HepG2 (cell line): ENCODE measurements around the gene GRM7. TPM values are rescaled to one million over a fixed set of nuclear protein-coding genes. Genes with fewer than 3 reads are reported as not detected.

Source experiments
- ATAC-seq: fragments of 200-7000 bp; cut with Tn5 transposase; 3 replicates; pipeline ENCODE4 v1.9.1; 2020; ENCODE audit warnings: mild to moderate bottlenecking, moderate library complexity
- BruUV-seq: library from RNA; stranded (reverse); fragments of 400-500 nt; replicated peaks from 2 replicates; lab custom pipeline; 2021; lab: Mats Ljungman, UMichigan
- CTCF ChIA-PET: fragments of 300-600 bp; formaldehyde crosslinking; extraction: SDS; loops from one replicate; lab custom pipeline; 2021; ENCODE audit warnings: low total read pairs, inconsistent platforms, low intra/inter-chr PET ratio; lab: Yijun Ruan, JAX
- POLR2A ChIA-PET: fragments of 350-600 bp; sonication (Branson Sonifier 250); formaldehyde crosslinking; loops from one replicate; lab custom pipeline; 2020; ENCODE audit warnings: antibody characterized with exemption, inconsistent platforms; lab: Yijun Ruan, JAX
- DNase-seq: peaks from one replicate; pipeline ENCODE4 v3.0.0-alpha.2; 2015; ENCODE audit warnings: low spot score
- FAIRE-seq: peaks from 3 replicates; lab custom pipeline; 2011; peaks lifted over from hg19 to GRCh38; lab: Jason Lieb, UNC
- H2AFZ ChIP-seq: one replicate; pipeline ENCODE4 v1.6.1; 2011; ENCODE audit warnings: low read length, inconsistent platforms
- H3K27ac ChIP-seq: fragments of 300-600 bp; 3 replicates; pipeline ENCODE4 v1.8.0; 2011; ENCODE audit warnings: mixed run types, mild to moderate bottlenecking, mixed read lengths, low read length, inconsistent platforms; ENCODE audit not compliant: insufficient read depth; ENCODE audit errors: extremely low read length
- H3K27me3 ChIP-seq, 2 experiments: fragments of 200-600 bp in 1 of 2; 2 replicates in 1 of 2; 3 replicates in 1 of 2; pipeline versions ENCODE4 v1.6.0 to v1.8.0; 2011; ENCODE audit warnings: low read length in 2 of 2, mild to moderate bottlenecking in 2 of 2, moderate library complexity in 2 of 2, inconsistent platforms in 1 of 2; ENCODE audit not compliant: insufficient read depth in 2 of 2, control insufficient read depth in 1 of 2
- H3K36me3 ChIP-seq, 2 experiments: fragments of 200-600 bp in 1 of 2; replicated peaks in 1 of 2; 2 replicates in 1 of 2; 3 replicates in 1 of 2; pipeline versions ENCODE4 v1.5.1 to v1.8.0; 2011; ENCODE audit warnings: low read length in 2 of 2, inconsistent platforms in 1 of 2; ENCODE audit not compliant: insufficient read depth in 2 of 2, control insufficient read depth in 1 of 2
- H3K4me1 ChIP-seq: 2 replicates; pipeline ENCODE4 v1.5.1; 2012; ENCODE audit warnings: low read length, inconsistent platforms; ENCODE audit not compliant: insufficient read depth
- H3K4me2 ChIP-seq: 2 replicates; pipeline ENCODE4 v1.6.0; 2011; ENCODE audit warnings: low read depth, low read length, inconsistent platforms
- H3K4me3 ChIP-seq, 3 experiments: fragments of 200-600 bp in 1 of 3; sonication (generic), shearing (Covaris generic) in 1 of 3; replicated peaks in 1 of 3; 2 replicates each; pipeline ENCODE4 v1.5.1; 2011 to 2016; ENCODE audit warnings: low read length in 3 of 3, inconsistent platforms in 2 of 3, low read depth in 2 of 3, mild to moderate bottlenecking in 2 of 3, control low read depth in 1 of 3, mixed read lengths in 1 of 3; ENCODE audit not compliant: insufficient read depth in 1 of 3
- H3K79me2 ChIP-seq: one replicate; pipeline ENCODE4 v1.6.1; 2011; ENCODE audit warnings: low read length, inconsistent platforms; ENCODE audit not compliant: insufficient read depth
- H3K9ac ChIP-seq: 2 replicates; pipeline ENCODE4 v1.6.0; 2011; ENCODE audit warnings: mild to moderate bottlenecking, low read depth, low read length, inconsistent platforms; ENCODE audit not compliant: insufficient read depth
- H3K9me3 ChIP-seq: 2 replicates; pipeline ENCODE4 v1.5.1; 2012; ENCODE audit warnings: mild to moderate bottlenecking, low read length
- H4K20me1 ChIP-seq: 2 replicates; pipeline ENCODE4 v1.6.0; 2011; ENCODE audit warnings: inconsistent platforms, mild to moderate bottlenecking, low read length, moderate library complexity; ENCODE audit not compliant: insufficient read depth
- ATAD3A ChIP-seq: sonication (generic); formaldehyde crosslinking; IDR thresholded peaks from 2 replicates; pipeline ENCODE4 v1.4.0; 2020; ENCODE audit warnings: missing genetic modification reagents
- FOXJ3 ChIP-seq: sonication (generic); formaldehyde crosslinking; IDR thresholded peaks from 2 replicates; pipeline ENCODE4 v1.4.0; 2020; ENCODE audit warnings: missing genetic modification reagents, mild to moderate bottlenecking, borderline replicate concordance
- HOXA7 ChIP-seq: sonication (generic); formaldehyde crosslinking; IDR thresholded peaks from 2 replicates; pipeline ENCODE4 v1.8.1; 2022; ENCODE audit warnings: mild to moderate bottlenecking, missing genetic modification reagents, moderate library complexity
- MTA1 ChIP-seq: sonication (generic); formaldehyde crosslinking; IDR thresholded peaks from 2 replicates; pipeline ENCODE4 v1.4.0; 2020; ENCODE audit warnings: missing genetic modification reagents, mild to moderate bottlenecking, borderline replicate concordance
- PITX1 ChIP-seq: sonication (generic); formaldehyde crosslinking; IDR thresholded peaks from 2 replicates; pipeline ENCODE4 v1.5.1; 2020; ENCODE audit warnings: mild to moderate bottlenecking, missing genetic modification reagents
- POLR2G ChIP-seq: fragments of 200-400 bp; formaldehyde crosslinking; IDR thresholded peaks from 2 replicates; pipeline ENCODE4 v1.6.1; 2018; ENCODE audit warnings: mild to moderate bottlenecking, low read depth, low read length, moderate library complexity
- SP5 ChIP-seq: IDR thresholded peaks from 2 replicates; pipeline ENCODE4 v1.6.1; 2016; ENCODE audit warnings: low read depth, borderline replicate concordance
- TARDBP ChIP-seq: sonication (generic); formaldehyde crosslinking; IDR thresholded peaks from 2 replicates; pipeline ENCODE4 v1.8.0; 2022; ENCODE audit warnings: mild to moderate bottlenecking, missing genetic modification reagents
- TBL1XR1 ChIP-seq: fragments of 150-350 bp; IDR thresholded peaks from 2 replicates; pipeline ENCODE4 v1.6.1; 2014; ENCODE audit warnings: borderline replicate concordance, low read length; ENCODE audit not compliant: partially characterized antibody
- THYN1 ChIP-seq: sonication (generic); formaldehyde crosslinking; IDR thresholded peaks from 2 replicates; pipeline ENCODE4 v1.8.1; 2023; ENCODE audit warnings: low read depth, mild to moderate bottlenecking, moderate library complexity, missing genetic modification reagents, borderline replicate concordance
- XBP1 ChIP-seq: sonication (generic); formaldehyde crosslinking; IDR thresholded peaks from 2 replicates; pipeline ENCODE4 v1.5.0; 2020; ENCODE audit warnings: missing genetic modification reagents
- ZNF10 ChIP-seq: sonication (generic); formaldehyde crosslinking; IDR thresholded peaks from 2 replicates; pipeline ENCODE4 v1.4.0; 2020; ENCODE audit warnings: mild to moderate bottlenecking, low read depth, missing genetic modification reagents, borderline replicate concordance
- ZNF230 ChIP-seq: sonication (generic); formaldehyde crosslinking; IDR thresholded peaks from 2 replicates; pipeline ENCODE4 v1.4.0; 2020; ENCODE audit warnings: mild to moderate bottlenecking, missing genetic modification reagents
- ZNF264 ChIP-seq: sonication (generic); formaldehyde crosslinking; IDR thresholded peaks from 2 replicates; pipeline ENCODE4 v1.4.0; 2020; ENCODE audit warnings: missing genetic modification reagents
- ZNF543 ChIP-seq: sonication (generic); formaldehyde crosslinking; IDR thresholded peaks from 2 replicates; pipeline ENCODE4 v1.4.0; 2020; ENCODE audit warnings: mild to moderate bottlenecking, missing genetic modification reagents
- ZNF766 ChIP-seq: sonication (generic); formaldehyde crosslinking; IDR thresholded peaks from 2 replicates; pipeline ENCODE4 v1.5.0; 2020; ENCODE audit warnings: missing genetic modification reagents, borderline replicate concordance
- WGBS: methylation state at CpG from one replicate; pipeline ENCODE4 v1.1.6; 2017; ENCODE audit warnings: low lambda C conversion rate; 5-methylcytosine and 5-hydroxymethylcytosine counted together
- in situ Hi-C: cut with HindIII; loops from 2 replicates; pipeline ENCODE4 v1.10.0; 2017; ENCODE audit warnings: low pct_unique_long_range_greater_than_20kb; ENCODE audit not compliant: extremely low pct_ligation_motif_present
- intact Hi-C: fragments of 100-400 bp; cut with micrococcal nuclease; formaldehyde crosslinking; loops from one replicate; pipeline ENCODE4 v1.10.0; 2022; ENCODE audit not compliant: unreplicated experiment
- polyA plus RNA-seq, 8 experiments: library from polyadenylated mRNA; depleted of rRNA in 3 of 8; stranded (reverse) in 7 of 8; unstranded in 1 of 8; fragments of >200 nt; fragmentation: Illumina TruSeq in 4 of 8; extraction: Trizol in 4 of 8; gene quantifications; 2 replicates each; pipeline versions ENCODE4 v1.2.1 to v1.2.3, GENCODE V29; 2011 to 2016; ENCODE audit warnings: low read depth in 4 of 8, missing spikeins in 1 of 8, mixed read lengths in 1 of 8; ENCODE audit not compliant: insufficient read depth in 1 of 8
- total RNA-seq, 5 experiments: library from RNA; depleted of rRNA; stranded (reverse); fragments of >200 nt; fragmentation: Illumina TruSeq; extraction: Trizol; gene quantifications; 2 replicates each; pipeline ENCODE4 v1.2.3, GENCODE V29; 2016; ENCODE audit warnings: low read depth in 1 of 5
- TF ChIP-seq, protein P1 (sequence below): IDR thresholded peaks from 2 replicates; pipeline ENCODE4 v1.6.1; 2016; ENCODE audit warnings: low read depth, borderline replicate concordance
- TF ChIP-seq, protein P2 (sequence below): sonication (generic); formaldehyde crosslinking; IDR thresholded peaks from 2 replicates; pipeline ENCODE4 v1.9.0; 2022; ENCODE audit warnings: low read depth, missing genetic modification reagents

GRM7 gene
- total and polyA plus RNA-seq, 2 of the 13 experiments (the other 11 are each of a cell fraction or from before 2014, with no cell fraction given): not detected

DNA sequence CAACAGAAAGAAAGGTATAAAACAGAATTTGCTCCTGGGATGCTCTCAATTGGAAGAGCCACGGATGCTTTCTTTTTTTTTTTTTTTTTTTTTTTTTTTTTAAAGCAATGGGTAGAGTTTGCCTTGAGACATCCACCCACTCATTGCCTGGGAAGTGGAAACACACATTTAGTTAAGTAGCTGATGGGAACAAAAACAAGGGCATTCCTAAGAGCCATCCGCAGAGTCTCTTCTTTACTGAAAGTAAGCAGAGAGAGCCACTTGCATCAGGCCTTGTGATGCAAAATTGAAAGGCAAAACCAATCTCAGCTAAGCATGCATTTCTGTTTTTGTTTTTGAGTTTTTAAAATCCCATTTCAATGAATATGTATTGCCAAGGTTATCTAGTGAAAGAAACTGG is 852.8 kb downstream of the GRM7 start:
- no peaks in the 10 kb centered on the region for H4K20me1 ChIP-seq
- H3K4me1 ChIP-seq: no peaks in the 10 kb centered on the region
- intact Hi-C loops: no loop called here
- 31% methylated on average over 2 of the region's 2 CpGs for WGBS
- no peaks in the 10 kb centered on the region for H3K27me3 ChIP-seq
- no peaks in the 10 kb centered on the region for H3K79me2 ChIP-seq
- peaks cover 68% of the 10 kb centered on the region for H3K9me3 ChIP-seq
- no peak for TF ChIP-seq ZNF766 (CRISPR knock-in tag)
- ChIA-PET CTCF (no interaction called here), POLR2A (no interaction called here)
- in situ Hi-C loops: loop anchor here (25.0 kb wide), 1 partner anchor 99 kb away; no protein-coding TSS in a partner anchor
- H3K4me3 ChIP-seq: no peak overlapping the region
- no peak overlapping the region for H2AFZ ChIP-seq
- no peaks in the 10 kb centered on the region for H3K36me3 ChIP-seq
- BruUV-seq: no TSS peak
- no peak overlapping the region for H3K4me2 ChIP-seq
- no peak overlapping the region for H3K27ac ChIP-seq
- ATAC-seq: no peak
- H3K9ac ChIP-seq: no peak overlapping the region
- no peak for FAIRE-seq
- no peak for DNase-seq

DNA sequence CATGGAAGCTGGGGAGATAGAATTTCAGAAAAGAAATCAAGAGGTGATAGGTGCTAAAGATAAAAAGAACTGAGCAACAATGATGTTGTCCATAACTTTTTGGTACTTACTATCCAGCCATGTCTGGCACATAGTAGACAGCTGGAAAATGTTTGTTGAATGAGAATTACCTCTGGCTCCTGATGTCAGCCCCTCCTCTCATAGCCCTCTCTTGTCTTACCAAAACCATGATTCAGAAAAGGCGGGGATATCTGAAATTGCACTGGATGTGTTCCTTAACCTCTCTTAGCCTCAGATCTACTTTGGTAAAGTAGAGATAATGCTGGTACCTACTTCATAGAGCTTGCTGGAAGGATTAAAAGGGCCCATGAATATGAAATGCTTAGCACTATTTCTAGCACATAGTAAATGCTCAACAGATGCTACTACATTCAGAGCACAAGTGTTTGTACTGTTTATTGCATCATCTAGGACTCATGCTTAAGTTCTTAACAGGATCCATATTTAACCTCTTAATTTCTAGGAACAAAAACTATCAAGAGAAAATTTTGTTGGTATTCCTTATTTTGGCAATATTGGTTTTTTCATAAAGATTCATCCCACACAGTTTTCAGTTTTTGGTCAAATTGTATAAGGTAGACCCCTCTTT is 859.9 kb downstream of the GRM7 start:
- no peak for ATAC-seq
- no peaks in the 10 kb centered on the region for H3K4me1 ChIP-seq
- intact Hi-C loops: no loop called here
- WGBS: 44% methylated on average over 1 of the region's 1 CpG
- TF ChIP-seq ZNF230 (CRISPR knock-in tag) (no peak), ZNF543 (CRISPR knock-in tag) (no peak), SP5 (CRISPR knock-in tag) (no peak), PITX1 (CRISPR knock-in tag) (no peak), TBL1XR1 (no peak), MTA1 (CRISPR knock-in tag) (no peak), ZNF264 (CRISPR knock-in tag) (no peak), ATAD3A (CRISPR knock-in tag) (no peak), TARDBP (CRISPR knock-in tag) (no peak), POLR2G (no peak), HOXA7 (CRISPR knock-in tag) (no peak), ZNF10 (CRISPR knock-in tag) (no peak), THYN1 (CRISPR knock-in tag) (no peak), XBP1 (no peak), FOXJ3 (no peak)
- TF ChIP-seq, protein P1, sequence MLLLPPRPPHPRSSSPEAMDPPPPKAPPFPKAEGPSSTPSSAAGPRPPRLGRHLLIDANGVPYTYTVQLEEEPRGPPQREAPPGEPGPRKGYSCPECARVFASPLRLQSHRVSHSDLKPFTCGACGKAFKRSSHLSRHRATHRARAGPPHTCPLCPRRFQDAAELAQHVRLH (CRISPR knock-in tag): no peak
- TF ChIP-seq, protein P2, sequence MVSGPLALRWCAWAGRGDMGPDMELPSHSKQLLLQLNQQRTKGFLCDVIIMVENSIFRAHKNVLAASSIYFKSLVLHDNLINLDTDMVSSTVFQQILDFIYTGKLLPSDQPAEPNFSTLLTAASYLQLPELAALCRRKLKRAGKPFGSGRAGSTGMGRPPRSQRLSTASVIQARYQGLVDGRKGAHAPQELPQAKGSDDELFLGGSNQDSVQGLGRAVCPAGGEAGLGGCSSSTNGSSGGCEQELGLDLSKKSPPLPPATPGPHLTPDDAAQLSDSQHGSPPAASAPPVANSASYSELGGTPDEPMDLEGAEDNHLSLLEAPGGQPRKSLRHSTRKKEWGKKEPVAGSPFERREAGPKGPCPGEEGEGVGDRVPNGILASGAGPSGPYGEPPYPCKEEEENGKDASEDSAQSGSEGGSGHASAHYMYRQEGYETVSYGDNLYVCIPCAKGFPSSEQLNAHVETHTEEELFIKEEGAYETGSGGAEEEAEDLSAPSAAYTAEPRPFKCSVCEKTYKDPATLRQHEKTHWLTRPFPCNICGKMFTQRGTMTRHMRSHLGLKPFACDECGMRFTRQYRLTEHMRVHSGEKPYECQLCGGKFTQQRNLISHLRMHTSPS (CRISPR knock-in tag): no peak
- TF ChIP-seq, all 625 proteins: peak for 0
- BruUV-seq: no TSS peak
- no peaks in the 10 kb centered on the region; a peak in 1 of 5 replicates for H3K27me3 ChIP-seq
- no peak overlapping the region for H3K9ac ChIP-seq
- peaks cover 48% of the 10 kb centered on the region for H3K9me3 ChIP-seq
- no peak overlapping the region for H2AFZ ChIP-seq
- H3K27ac ChIP-seq: no peak overlapping the region
- ChIA-PET POLR2A (no interaction called here), CTCF (no interaction called here)
- in situ Hi-C loops: loop anchor here (25.0 kb wide), 1 partner anchor 92 kb away; no protein-coding TSS in a partner anchor
- H4K20me1 ChIP-seq: no peaks in the 10 kb centered on the region
- H3K4me2 ChIP-seq: no peak overlapping the region
- DNase-seq (no peak), FAIRE-seq (no peak)
- H3K4me3 ChIP-seq: no peak overlapping the region
- no peaks in the 10 kb centered on the region for H3K36me3 ChIP-seq
- no peaks in the 10 kb centered on the region for H3K79me2 ChIP-seq
